Endodermal cell (in vitro differentiated cells): ENCODE measurements around the gene AHSP. TPM values are rescaled to one million over a fixed set of nuclear protein-coding genes. Genes with fewer than 3 reads are reported as not detected.
"Not testable (repeated sequence)": the region's sequence is repeated elsewhere in the genome, so short reads cannot be mapped to it uniquely, and the experiment has no call there.

Experiments
- DNase-seq: peaks from one replicate; pipeline ENCODE4 v3.0.0-alpha.2; 2017
- H3K27ac ChIP-seq: 2 replicates; pipeline ENCODE4 v1.5.1; 2013; ENCODE audit warnings: mild to moderate bottlenecking, low read depth, low read length, moderate library complexity
- H3K27me3 ChIP-seq: 2 replicates; pipeline ENCODE4 v1.6.1; 2013; ENCODE audit warnings: mild to moderate bottlenecking, low read length, moderate library complexity; ENCODE audit not compliant: insufficient read depth, control insufficient read depth, poor library complexity, severe bottlenecking
- H3K36me3 ChIP-seq: 2 replicates; pipeline ENCODE4 v1.7.0; 2013; ENCODE audit warnings: mild to moderate bottlenecking, low read length, moderate library complexity; ENCODE audit not compliant: control insufficient read depth, insufficient read depth
- H3K4me1 ChIP-seq: one replicate; pipeline ENCODE4 v1.7.0; 2013; ENCODE audit warnings: low read length; ENCODE audit not compliant: control insufficient read depth, insufficient read depth
- H3K4me3 ChIP-seq: 2 replicates; pipeline ENCODE4 v1.5.1; 2013; ENCODE audit warnings: mild to moderate bottlenecking, low read length, moderate library complexity
- H3K9ac ChIP-seq: 2 replicates; pipeline ENCODE4 v1.6.1; 2013; ENCODE audit warnings: mild to moderate bottlenecking, low read length, moderate library complexity; ENCODE audit not compliant: poor library complexity, severe bottlenecking; ENCODE audit errors: extremely low read depth
- H3K9me3 ChIP-seq: 2 replicates; pipeline ENCODE4 v1.6.1; 2013; ENCODE audit warnings: mild to moderate bottlenecking, low read length, moderate library complexity; ENCODE audit not compliant: control insufficient read depth
- H3K27ac Mint-ChIP-seq: 2 replicates; pipeline ENCODE4 v1.8.0; 2020; ENCODE audit warnings: mixed read lengths
- H3K27me3 Mint-ChIP-seq: 2 replicates; pipeline ENCODE4 v1.8.0; 2021; ENCODE audit warnings: mild to moderate bottlenecking, mixed read lengths; ENCODE audit not compliant: insufficient read depth
- H3K36me3 Mint-ChIP-seq: 2 replicates; pipeline ENCODE4 v1.8.0; 2020; ENCODE audit warnings: low read depth, mixed read lengths
- H3K4me1 Mint-ChIP-seq: 2 replicates; pipeline ENCODE4 v1.8.0; 2020; ENCODE audit warnings: mixed read lengths
- H3K4me3 Mint-ChIP-seq: 2 replicates; pipeline ENCODE4 v1.8.0; 2020; ENCODE audit warnings: mild to moderate bottlenecking, moderate library complexity, mixed read lengths
- H3K9me3 Mint-ChIP-seq: 2 replicates; pipeline ENCODE4 v1.8.0; 2020; ENCODE audit warnings: mild to moderate bottlenecking, mixed read lengths
- CTCF ChIP-seq: fragments of 200-600 bp; sonication (generic); conservative IDR thresholded peaks from 2 replicates; pipeline ENCODE4 v1.5.0; 2021; ENCODE audit warnings: antibody characterized with exemption, mild to moderate bottlenecking
- WGBS, 2 experiments: methylation state at CpG; one replicate each; pipeline versions ENCODE4 v1.1.5 to v1.1.7; 2013; ENCODE audit warnings: missing lambda C conversion rate in 2 of 2, mixed read lengths in 1 of 2; ENCODE audit not compliant: insufficient coverage in 1 of 2, insufficient read length in 1 of 2; 5-methylcytosine and 5-hydroxymethylcytosine counted together
- total RNA-seq, 2 donors: library from RNA; stranded (reverse); fragmentation: NEBNext Ultra II Directional in 1 of 2; extraction: Animal tissue kit (Norgen Biotek cat#: 25700) in 1 of 2; gene quantifications; 2 replicates in 1 of 2; 3 replicates in 1 of 2; pipeline ENCODE4 v1.2.1, GENCODE V29; 2021

Gene AHSP
- total RNA-seq, 2 donors from 2014 or later, result not detected

DNA sequence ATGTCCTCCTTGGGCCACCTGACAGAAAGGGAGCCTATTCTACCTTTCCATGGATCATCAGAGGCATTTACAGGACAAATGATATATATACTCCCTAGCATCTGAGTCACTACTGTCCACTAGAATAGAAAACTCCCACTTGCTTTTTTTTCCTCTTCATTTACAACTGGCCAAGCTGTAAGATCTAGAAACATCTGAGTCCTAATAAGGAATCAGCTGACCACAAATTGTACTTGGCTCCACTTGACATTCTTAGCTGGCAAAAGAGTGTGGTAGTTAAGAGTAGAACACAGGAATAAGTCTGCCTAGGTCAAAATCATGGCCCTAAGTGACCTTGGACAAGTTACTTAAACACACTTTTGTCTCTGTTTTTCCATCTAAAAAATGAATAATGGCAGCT lies 24.7 kb upstream of the AHSP start:
- Histone ChIP-seq H3K27me3 (no peaks in the 10 kb centered on the region), H3K27ac (no peak overlapping the region), H3K36me3 (peaks cover 15% of the 10 kb centered on the region), H3K9ac (no peak overlapping the region), H3K4me1 (no peaks in the 10 kb centered on the region), H3K9me3 (no peaks in the 10 kb centered on the region), H3K4me3 (no peak overlapping the region)
- no peak for DNase-seq
- Mint-ChIP-seq H3K4me3 (no peak overlapping the region), H3K27ac (no peak overlapping the region), H3K27me3 (no peaks in the 10 kb centered on the region), H3K4me1 (peaks cover 12% of the 10 kb centered on the region), H3K9me3 (no peaks in the 10 kb centered on the region), H3K36me3 (peaks cover 9% of the 10 kb centered on the region)
- no peak for TF ChIP-seq CTCF

GRCh38 chr16:31503555-31503954 lies 24.1 kb upstream of the AHSP start:
- not testable (repeated sequence) for H3K27me3 Mint-ChIP-seq, H3K9ac ChIP-seq, H3K9me3 Mint-ChIP-seq, H3K4me1 ChIP-seq, H3K9me3 ChIP-seq, H3K4me3 Mint-ChIP-seq, DNase-seq, H3K27me3 ChIP-seq, H3K36me3 Mint-ChIP-seq, H3K27ac Mint-ChIP-seq, H3K27ac ChIP-seq, H3K4me3 ChIP-seq
- peaks cover 10% of the 10 kb centered on the region for H3K36me3 ChIP-seq
- 92 to 94% methylated on average over 8 of the region's 8 CpGs for WGBS, 2 experiments
- peaks cover 14% of the 10 kb centered on the region for H3K4me1 Mint-ChIP-seq

GRCh38 chr16:31504159-31504558 lies 23.5 kb upstream of the AHSP start:
- Mint-ChIP-seq H3K36me3 (peaks cover under 1% of the 10 kb centered on the region), H3K4me3 (no peak overlapping the region), H3K27ac (no peak overlapping the region), H3K9me3 (no peaks in the 10 kb centered on the region), H3K27me3 (no peaks in the 10 kb centered on the region), H3K4me1 (peaks cover 20% of the 10 kb centered on the region)
- Histone ChIP-seq H3K9me3 (no peaks in the 10 kb centered on the region), H3K9ac (no peak overlapping the region), H3K27me3 (no peaks in the 10 kb centered on the region), H3K4me3 (no peak overlapping the region), H3K27ac (no peak overlapping the region), H3K36me3 (peaks cover 10% of the 10 kb centered on the region), H3K4me1 (no peaks in the 10 kb centered on the region)
- TF ChIP-seq CTCF, result no peak
- WGBS, 2 experiments, result 85 to 93% methylated on average over 4 to 8 of the region's 8 CpGs
- DNase-seq, result no peak

DNA sequence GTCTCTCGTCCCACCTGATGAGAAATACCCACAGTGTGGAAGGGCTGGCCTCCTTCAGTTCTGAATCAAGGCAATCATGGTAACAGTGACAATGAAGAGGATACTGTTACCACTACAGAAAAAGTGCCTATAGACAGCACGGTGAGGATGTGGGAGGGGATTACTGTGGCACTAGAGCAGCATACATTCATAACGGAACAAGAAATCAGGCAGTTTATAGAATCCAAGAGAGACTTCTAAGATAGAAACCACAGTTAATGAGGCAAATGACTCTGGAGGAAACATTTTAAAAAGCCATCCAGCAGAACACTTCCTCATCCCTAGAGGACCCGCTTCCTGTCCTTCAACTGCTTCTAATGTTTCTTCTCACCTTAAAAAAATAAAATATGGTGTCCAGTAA lies 22.2 kb upstream of the AHSP start:
- Histone ChIP-seq H3K4me3 (no peak overlapping the region), H3K9ac (no peak overlapping the region), H3K9me3 (no peaks in the 10 kb centered on the region), H3K27ac (no peak overlapping the region), H3K36me3 (peaks cover 3% of the 10 kb centered on the region), H3K4me1 (no peaks in the 10 kb centered on the region), H3K27me3 (no peaks in the 10 kb centered on the region)
- Mint-ChIP-seq H3K4me3 (no peak overlapping the region), H3K9me3 (no peaks in the 10 kb centered on the region), H3K27ac (no peak overlapping the region), H3K27me3 (peaks cover 5% of the 10 kb centered on the region), H3K4me1 (peaks cover 21% of the 10 kb centered on the region), H3K36me3 (no peaks in the 10 kb centered on the region)
- DNase-seq, result no peak
- no peak for TF ChIP-seq CTCF
- 91 to 100% methylated on average over 4 of the region's 4 CpGs for WGBS, 2 experiments
